ENCODE data around the gene TARDBP. TPM values are rescaled to one million over a fixed set of nuclear protein-coding genes. Genes with fewer than 3 reads are reported as not detected.

TARDBP gene
- polyA plus RNA-seq, 1 donor from 2014 or later, result 129 TPM

DNA sequence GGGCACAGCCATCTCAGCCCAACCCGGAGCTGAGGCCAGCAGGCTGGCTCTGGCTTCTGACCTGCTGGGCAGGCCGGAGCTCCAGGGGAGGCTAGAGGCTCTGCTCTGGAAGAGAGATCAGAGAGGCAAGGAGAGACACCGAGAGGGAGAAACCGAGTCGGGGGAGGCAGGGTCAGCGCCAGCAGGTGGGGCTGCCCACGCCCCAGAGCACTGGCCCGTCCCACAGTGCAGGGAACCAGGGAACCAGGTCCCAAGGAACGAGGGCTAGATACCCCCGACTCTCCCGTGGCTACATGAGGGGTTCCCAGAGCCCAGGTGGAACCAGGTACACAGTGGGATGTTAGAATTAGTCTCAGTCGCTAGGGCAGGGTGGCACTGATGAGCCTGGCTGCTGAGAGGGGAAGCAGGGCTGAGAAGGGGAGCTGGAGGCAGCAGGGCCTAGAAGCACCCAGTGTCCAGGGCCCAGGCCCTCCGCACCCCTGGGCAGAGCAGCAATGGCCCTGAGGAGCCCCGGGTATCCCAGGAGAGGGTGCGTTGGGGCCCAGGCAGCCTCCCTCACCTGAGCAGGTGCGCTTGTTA lies 32.5 kb downstream of the TARDBP start:
- no peak overlapping the region for H2AFZ ChIP-seq (ENCODE audit: low read depth, low read length)

DNA sequence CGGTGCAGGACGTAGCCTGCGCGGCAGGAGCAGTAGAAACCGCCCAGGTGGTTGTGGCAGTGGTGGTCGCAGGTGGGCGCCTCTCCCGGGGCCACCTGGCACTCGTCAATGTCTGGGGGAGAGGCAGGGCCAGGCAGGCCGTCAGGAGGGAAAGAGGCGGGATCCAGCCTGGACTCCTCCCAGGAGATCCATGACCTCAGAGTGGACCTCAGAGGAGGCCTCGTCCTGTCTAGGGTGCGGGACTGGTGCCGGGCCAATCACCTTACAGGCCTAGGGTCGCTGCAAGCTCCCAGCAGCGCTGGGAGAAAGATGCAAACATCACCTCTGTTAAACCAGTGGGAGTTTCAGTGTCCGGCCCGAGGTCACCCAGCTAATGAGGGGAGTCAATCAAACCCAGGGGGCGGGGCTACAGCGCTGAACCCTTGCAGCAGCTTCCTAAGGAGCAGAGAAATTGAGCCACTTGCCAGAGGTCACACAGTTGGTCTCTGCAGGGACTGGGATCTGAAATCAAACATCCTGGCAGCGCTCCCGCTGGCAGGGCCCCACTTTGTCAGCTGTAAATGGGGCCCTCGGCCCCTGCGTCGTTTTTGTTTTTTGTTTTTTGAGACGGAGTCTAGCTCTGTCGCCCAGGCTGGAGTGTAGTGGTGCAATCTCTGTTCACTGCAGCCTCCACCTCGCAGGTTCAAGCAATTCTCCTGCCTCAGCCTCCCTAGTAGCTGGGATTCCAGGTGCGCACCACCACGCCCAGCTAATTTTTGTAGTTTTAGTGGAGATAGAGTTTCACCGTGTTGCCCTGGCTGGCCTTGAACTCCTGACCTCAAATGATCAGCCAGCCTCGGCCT lies 33.2 kb downstream of the TARDBP start:
- Histone ChIP-seq H3K27me3 (ENCODE audit: insufficient read depth, low read depth, low read length) (no peaks in the 10 kb centered on the region), H3F3A (ENCODE audit: insufficient read depth, low read length, poor library complexity, severe bottlenecking) (no peaks in the 10 kb centered on the region), H3K36me3 (ENCODE audit: insufficient read depth, low read length) (no peaks in the 10 kb centered on the region), H3K79me2 (replicated peaks; ENCODE audit: insufficient read depth, low read length) (no peaks in the 10 kb centered on the region), H2AFZ (ENCODE audit: low read depth, low read length) (no peak overlapping the region), H3K9ac (ENCODE audit: low read length) (no peak overlapping the region), H3K4me3 (ENCODE audit: low read length) (no peak overlapping the region), H4K20me1 (ENCODE audit: insufficient read depth) (no peaks in the 10 kb centered on the region), H3K9me2 (ENCODE audit: insufficient read depth, low read length) (no peaks in the 10 kb centered on the region), H3K4me2 (ENCODE audit: low read length) (no peak overlapping the region), H3K9me3 (ENCODE audit: low read length) (no peaks in the 10 kb centered on the region), H3K27ac (ENCODE audit: low read length) (no peak overlapping the region)
- TF ChIP-seq TAF1 (IDR thresholded peaks at IDR 0.05; ENCODE audit: low read depth) (no peak), SMC3 (conservative IDR thresholded peaks at IDR 0.05; ENCODE audit: poor library complexity) (no peak), EP300 (conservative IDR thresholded peaks at IDR 0.05; ENCODE audit: poor library complexity, severe bottlenecking) (no peak), RAD21 (conservative IDR thresholded peaks at IDR 0.05) (no peak), MXI1 (conservative IDR thresholded peaks at IDR 0.05; ENCODE audit: poor library complexity, severe bottlenecking) (no peak)
- TF ChIP-seq, protein P1, sequence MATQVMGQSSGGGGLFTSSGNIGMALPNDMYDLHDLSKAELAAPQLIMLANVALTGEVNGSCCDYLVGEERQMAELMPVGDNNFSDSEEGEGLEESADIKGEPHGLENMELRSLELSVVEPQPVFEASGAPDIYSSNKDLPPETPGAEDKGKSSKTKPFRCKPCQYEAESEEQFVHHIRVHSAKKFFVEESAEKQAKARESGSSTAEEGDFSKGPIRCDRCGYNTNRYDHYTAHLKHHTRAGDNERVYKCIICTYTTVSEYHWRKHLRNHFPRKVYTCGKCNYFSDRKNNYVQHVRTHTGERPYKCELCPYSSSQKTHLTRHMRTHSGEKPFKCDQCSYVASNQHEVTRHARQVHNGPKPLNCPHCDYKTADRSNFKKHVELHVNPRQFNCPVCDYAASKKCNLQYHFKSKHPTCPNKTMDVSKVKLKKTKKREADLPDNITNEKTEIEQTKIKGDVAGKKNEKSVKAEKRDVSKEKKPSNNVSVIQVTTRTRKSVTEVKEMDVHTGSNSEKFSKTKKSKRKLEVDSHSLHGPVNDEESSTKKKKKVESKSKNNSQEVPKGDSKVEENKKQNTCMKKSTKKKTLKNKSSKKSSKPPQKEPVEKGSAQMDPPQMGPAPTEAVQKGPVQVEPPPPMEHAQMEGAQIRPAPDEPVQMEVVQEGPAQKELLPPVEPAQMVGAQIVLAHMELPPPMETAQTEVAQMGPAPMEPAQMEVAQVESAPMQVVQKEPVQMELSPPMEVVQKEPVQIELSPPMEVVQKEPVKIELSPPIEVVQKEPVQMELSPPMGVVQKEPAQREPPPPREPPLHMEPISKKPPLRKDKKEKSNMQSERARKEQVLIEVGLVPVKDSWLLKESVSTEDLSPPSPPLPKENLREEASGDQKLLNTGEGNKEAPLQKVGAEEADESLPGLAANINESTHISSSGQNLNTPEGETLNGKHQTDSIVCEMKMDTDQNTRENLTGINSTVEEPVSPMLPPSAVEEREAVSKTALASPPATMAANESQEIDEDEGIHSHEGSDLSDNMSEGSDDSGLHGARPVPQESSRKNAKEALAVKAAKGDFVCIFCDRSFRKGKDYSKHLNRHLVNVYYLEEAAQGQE (IDR thresholded peaks at IDR 0.05; ENCODE audit: borderline replicate concordance), result no peak
- TF ChIP-seq, protein P2, sequence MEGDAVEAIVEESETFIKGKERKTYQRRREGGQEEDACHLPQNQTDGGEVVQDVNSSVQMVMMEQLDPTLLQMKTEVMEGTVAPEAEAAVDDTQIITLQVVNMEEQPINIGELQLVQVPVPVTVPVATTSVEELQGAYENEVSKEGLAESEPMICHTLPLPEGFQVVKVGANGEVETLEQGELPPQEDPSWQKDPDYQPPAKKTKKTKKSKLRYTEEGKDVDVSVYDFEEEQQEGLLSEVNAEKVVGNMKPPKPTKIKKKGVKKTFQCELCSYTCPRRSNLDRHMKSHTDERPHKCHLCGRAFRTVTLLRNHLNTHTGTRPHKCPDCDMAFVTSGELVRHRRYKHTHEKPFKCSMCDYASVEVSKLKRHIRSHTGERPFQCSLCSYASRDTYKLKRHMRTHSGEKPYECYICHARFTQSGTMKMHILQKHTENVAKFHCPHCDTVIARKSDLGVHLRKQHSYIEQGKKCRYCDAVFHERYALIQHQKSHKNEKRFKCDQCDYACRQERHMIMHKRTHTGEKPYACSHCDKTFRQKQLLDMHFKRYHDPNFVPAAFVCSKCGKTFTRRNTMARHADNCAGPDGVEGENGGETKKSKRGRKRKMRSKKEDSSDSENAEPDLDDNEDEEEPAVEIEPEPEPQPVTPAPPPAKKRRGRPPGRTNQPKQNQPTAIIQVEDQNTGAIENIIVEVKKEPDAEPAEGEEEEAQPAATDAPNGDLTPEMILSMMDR (IDR thresholded peaks at IDR 0.05; ENCODE audit: poor library complexity, severe bottlenecking), result no peak

More for the DNA sequence above, 32.5 kb downstream of the TARDBP start:
- Histone ChIP-seq H3K4me3 (ENCODE audit: low read length) (no peak overlapping the region), H3K9ac (ENCODE audit: low read length) (no peak overlapping the region), H3K4me2 (ENCODE audit: low read length) (no peak overlapping the region), H3K27me3 (ENCODE audit: insufficient read depth, low read depth, low read length) (no peaks in the 10 kb centered on the region), H4K20me1 (ENCODE audit: insufficient read depth) (no peaks in the 10 kb centered on the region), H3K9me2 (ENCODE audit: insufficient read depth, low read length) (no peaks in the 10 kb centered on the region), H3K36me3 (ENCODE audit: insufficient read depth, low read length) (no peaks in the 10 kb centered on the region), H3K79me2 (replicated peaks; ENCODE audit: insufficient read depth, low read length) (no peaks in the 10 kb centered on the region), H3K27ac (ENCODE audit: low read length) (no peak overlapping the region), H3F3A (ENCODE audit: insufficient read depth, low read length, poor library complexity, severe bottlenecking) (no peaks in the 10 kb centered on the region), H3K9me3 (ENCODE audit: low read length) (no peaks in the 10 kb centered on the region)
- TF ChIP-seq SMC3 (conservative IDR thresholded peaks at IDR 0.05; ENCODE audit: poor library complexity), result no peak
- TF ChIP-seq, protein P2 (IDR thresholded peaks at IDR 0.05; ENCODE audit: poor library complexity, severe bottlenecking), result no peak
- TF ChIP-seq, protein P1 (IDR thresholded peaks at IDR 0.05; ENCODE audit: borderline replicate concordance), result no peak
- no peak for TF ChIP-seq EZH2 (IDR thresholded peaks at IDR 0.05; ENCODE audit: borderline replicate concordance, insufficient read depth, low read length, poor library complexity, severe bottlenecking)
- no peak for TF ChIP-seq EP300 (conservative IDR thresholded peaks at IDR 0.05; ENCODE audit: poor library complexity, severe bottlenecking)
- no peak for TF ChIP-seq POLR2AphosphoS5 (IDR thresholded peaks at IDR 0.05)
- no peak for TF ChIP-seq TAF1 (IDR thresholded peaks at IDR 0.05; ENCODE audit: low read depth)
- TF ChIP-seq RAD21 (conservative IDR thresholded peaks at IDR 0.05), result no peak
- no peak for TF ChIP-seq MXI1 (conservative IDR thresholded peaks at IDR 0.05; ENCODE audit: poor library complexity, severe bottlenecking)

All from neural cell (in vitro differentiated cells).